HG03066 (cell line): ENCODE data around the gene EXOC4.

Experiments used
- ATAC-seq: cut with Tn5 transposase; IDR thresholded peaks from one replicate; pipeline ENCODE4 v1.9.1; 2021; ENCODE audit warnings: low read depth; ENCODE audit not compliant: unreplicated experiment

Gene EXOC4

GRCh38 chr7:133804127-133804526 lies 551.2 kb downstream of the EXOC4 start:
- ATAC-seq: no peak

DNA sequence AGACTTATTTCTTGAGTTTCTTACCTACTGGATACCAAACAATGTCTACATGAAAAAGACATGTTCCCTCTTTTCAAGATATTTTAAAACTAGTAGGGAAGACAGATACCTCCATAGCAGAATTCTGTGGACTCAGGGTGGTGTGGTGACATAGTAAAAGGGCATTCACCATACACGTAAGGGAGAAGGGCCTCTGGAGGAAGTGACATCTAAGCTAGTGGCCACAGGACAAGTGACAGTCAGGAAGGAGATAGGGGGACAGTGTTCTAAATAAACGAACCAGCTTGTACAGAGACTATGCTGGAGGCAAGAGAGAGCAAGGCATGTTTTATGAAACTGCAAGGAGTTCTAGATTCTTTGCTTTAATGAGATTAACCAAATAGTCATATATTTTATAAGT lies 552.5 kb downstream of the EXOC4 start:
- no peak for ATAC-seq

DNA sequence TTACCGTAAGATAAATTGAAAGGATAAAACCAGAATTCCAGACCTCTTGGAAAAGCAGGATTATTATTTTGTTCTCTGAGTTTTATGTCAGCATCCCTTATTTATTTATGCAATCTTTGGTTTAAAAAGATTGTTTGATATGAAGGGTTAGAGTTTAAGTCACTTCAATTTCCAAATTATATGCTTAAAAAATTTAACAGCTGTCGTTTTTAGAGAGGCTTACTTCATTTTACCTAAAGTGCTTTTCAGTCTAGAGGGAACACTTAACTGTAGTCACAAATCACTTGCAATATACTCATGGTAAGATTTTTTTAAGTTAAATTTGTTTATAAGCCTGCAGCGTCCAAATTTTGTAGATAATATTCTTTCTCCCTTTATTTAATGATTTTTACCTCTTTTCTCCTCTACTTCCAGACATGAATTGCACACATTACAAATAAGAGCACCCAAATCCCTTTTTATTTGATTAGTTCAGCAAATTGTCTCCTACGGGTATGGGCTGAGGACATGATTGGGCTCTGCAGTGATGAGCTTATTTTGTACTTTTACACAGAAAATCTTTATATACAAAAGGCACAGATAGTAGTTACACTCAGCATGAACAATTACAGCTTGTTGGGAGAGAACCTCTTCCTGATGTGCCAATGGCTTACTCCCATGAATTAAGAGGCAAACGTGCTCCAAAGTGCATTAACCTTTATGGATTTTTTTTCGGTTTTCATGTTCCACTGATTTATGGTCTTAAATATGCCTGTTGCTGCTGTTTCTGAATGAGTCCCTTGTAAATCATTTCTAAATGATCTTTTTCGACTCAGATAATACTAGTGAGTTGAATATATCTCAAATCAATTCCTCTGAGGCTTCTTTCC lies 555.0 kb downstream of the EXOC4 start:
- ATAC-seq: no peak

DNA sequence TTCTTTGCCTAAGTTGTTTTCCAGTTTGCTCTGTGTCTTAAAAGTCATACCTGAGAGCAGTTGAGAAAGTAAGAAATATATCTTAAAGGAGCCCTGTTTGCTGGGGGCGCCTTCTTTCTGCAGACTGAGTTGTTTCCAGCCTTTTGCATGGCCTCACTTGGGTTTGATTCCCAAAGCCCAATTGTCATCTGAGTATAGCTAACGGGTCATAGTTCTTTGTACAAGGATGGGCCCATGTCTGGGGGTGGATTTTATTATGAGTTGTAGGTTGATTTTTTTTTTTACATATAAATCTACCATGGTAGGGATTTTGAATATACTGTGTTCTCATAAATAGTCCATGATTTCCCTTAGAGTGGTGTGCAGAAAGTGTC lies 555.6 kb downstream of the EXOC4 start:
- ATAC-seq: no peak

DNA sequence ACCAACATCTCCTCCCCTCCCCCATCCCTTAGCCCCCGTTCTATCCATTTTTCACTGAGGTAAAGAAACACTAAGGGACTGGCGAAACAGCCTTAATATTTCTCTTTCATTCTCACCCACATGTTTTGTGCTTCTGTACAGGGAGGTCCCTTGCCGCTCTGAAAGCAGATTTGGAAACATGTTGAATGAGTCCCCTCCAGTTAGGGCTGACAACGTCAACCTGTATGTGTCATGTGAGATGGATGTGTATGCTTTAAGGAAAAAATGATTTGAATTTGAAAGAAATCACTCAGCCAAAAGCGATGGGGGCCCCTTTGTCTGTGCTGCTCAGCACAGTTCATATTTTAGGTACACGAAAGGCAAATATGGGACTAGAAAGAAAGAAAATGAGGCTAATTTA lies 560.0 kb downstream of the EXOC4 start:
- no peak for ATAC-seq

DNA sequence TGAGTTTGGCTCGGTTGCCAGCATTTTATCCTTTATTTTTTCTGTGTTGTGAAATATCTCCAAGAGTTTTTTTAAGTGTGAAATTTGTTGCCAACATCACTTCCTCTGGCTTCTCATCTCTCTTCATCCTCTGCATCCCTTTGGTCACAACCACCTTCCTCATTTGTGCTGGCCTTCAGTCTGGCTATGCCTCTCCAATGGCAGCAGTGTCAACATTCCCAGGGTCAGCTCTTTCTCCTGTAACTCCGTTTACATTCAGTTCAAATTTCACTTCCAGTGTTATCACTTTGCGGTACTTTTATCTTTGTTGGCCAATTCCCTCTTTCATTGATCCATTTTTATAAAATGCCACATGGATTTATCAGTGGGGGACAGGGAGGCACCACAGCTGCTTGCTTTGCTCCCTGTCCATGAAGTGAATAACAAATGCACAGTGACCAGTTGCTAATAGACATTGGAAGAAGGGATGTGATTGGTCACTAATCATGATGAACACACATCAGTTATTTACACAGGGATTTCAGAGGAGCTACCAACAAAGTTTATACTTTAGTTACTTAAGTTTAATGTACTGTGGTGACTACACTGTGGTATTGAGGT lies 562.8 kb downstream of the EXOC4 start:
- no peak for ATAC-seq

DNA sequence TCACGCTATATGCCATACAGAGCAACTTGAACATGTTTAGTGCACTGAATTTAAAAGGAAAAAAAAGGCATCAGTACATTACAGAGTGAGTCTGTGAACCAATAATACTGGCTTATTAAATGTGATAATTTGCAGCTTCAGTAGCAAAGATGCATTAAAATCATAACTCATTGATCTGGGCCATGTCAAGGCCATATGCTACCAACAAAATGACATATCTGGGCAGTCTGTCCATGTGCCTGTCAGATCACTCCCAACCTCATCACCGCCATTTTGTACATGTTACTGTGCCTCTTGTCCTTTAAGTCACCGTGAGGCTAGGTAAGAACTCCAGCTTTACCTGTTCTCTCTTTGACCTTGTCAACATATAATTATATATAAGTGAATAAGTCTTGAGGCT lies 566.8 kb downstream of the EXOC4 start:
- no peak for ATAC-seq

- no peak for ATAC-seq
Observed at GRCh38 chr7:133820584-133820983, 567.7 kb downstream of the EXOC4 start.

DNA sequence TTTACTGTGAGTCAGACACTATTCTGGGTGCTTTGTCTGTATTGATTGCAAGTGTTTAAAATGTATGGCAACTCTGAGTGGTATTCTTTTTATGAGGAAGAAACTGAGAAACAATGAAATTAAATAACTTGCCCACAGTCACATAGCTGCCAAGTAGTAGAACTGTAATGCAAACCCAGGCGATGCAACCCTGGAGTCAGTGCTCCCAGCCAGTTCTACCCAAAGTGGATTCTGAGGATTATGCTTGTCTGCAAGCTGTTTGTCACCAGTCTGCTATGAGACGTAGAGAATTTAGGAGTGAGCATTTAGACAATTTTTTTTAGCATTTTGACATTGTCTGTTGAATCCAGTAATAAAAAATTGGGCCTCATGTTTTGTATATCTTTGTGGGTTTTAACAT lies 568.3 kb downstream of the EXOC4 start:
- no peak for ATAC-seq

DNA sequence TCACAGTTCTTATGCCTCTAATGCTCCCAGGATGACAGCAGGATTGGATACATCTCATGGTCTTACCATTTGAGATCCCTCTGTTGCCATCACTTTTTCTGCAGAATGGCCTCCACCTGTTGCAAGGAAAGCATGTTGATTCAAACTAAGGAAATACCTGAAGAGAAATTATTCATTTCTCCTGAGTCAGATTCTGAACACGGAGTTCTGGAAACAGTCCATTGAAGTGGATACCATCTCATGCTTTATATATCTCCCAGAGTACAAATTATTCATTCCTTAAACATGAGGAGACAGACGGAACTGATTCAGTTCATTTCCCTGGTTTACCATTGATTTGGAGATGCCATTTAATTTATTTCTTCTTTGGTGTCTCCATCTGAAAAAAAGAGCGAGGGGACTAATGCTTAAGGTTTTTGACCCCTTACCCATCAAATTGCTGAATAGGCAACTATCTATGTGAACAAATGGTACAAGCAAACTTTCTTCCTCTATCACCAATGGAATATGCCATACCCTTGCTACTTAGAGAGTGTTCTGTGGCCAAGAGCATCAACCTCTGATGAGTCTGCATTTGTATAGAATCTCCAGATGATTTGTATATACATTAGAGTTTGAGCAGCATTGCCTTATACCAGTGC lies 569.2 kb downstream of the EXOC4 start:
- no peak for ATAC-seq

DNA sequence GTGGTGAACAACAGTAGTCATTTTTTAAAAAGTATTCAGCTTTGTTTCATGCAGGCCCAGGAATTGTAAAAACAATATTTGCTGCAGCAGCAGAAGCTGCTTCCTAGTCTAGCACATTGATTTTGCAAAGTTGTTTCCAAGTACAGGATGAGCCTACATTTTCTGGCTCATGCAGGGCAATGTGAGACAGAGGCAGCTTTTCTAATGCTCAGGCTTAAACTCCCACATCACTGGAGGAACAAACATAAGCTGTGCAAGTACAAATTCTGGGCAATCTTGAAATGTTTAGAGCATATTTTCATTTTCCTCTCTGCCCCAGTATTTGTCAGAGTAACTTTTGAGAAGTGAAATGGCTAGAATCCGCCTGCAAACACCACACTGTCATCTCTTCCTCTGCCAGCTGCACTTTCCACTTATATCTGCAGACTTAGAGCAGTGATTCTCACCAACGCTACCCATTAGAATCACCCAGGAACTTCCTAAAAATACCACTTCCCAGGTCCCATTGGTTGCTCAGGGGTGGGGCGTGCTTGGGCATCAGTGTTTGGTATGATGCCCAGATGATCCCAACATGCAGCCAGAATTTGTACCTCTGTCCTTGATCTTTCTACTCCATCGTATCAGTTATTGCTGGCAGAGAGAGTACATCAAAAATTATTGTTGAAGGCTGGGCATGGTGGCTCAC lies 570.1 kb downstream of the EXOC4 start:
- ATAC-seq: no peak

DNA sequence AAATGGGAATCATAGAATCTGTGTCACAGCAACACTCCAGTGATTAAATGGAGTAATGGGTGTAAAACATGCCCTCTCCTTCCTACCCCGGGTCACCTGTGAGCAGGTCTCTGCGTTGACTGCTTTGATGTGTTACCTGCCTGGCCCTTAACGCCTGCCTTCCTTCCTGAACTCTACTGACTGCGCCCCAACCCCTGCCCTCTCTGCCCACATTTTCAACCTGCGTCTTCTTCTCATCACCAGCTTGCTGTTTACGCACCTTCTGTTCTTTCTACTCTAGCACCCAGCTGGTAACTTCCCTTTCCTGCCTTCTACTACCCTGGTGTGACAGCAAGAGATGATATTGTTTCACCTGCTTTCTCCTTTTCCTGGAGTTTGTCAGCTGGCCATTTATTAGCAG lies 571.3 kb downstream of the EXOC4 start:
- no peak for ATAC-seq

DNA sequence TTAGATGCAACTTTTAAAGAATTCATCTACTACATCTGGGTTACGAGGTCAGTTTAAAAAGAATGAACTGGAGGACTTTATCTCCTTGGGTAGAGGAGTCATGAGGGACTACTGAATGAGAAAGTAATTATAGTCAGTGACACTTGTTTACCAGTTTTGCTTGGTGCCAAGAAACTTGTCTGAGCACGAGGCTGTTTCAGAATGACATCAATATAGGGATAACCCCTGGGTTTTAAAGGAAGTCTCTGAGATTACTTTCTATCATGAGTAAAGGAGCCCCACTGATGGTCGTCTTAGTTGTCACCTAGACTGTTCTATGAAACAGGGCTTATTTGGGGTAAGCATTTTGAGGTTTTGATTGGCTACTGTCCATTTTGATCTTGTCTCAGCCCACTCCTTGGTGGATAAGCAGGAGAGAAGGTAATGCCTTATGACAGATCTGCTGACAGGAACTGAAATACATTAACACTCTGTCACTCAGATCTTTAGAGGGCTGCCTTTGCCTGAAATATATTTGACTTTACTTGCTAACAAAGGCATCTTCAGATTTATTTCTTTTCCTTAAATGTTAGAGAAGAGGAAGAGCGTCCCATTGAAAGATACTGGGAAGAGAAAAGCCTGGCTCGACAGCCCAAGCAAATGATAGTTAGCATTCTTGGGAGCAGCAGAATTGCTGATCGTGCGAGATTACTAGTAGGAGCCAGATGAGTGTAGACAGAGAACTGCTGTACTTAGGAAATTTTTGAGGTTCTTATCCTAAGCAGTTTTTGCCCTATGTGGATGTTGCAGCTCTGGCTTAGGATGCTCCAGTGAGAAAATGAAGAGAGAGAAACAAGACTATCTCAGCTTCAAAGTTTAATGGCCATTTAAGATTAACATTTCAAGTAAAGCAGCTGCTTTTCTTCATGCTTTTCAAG lies 575.1 kb downstream of the EXOC4 start:
- peak; percentile 60 for ATAC-seq

GRCh38 chr7:133828906-133829305 lies 576.0 kb downstream of the EXOC4 start:
- no peak for ATAC-seq

GRCh38 chr7:133829336-133829897 lies 576.5 kb downstream of the EXOC4 start:
- ATAC-seq: no peak

GRCh38 chr7:133830081-133830480 lies 577.2 kb downstream of the EXOC4 start:
- no peak for ATAC-seq

GRCh38 chr7:133836666-133837065 lies 583.8 kb downstream of the EXOC4 start:
- ATAC-seq: no peak

- ATAC-seq: no peak
Observed at GRCh38 chr7:133837224-133837623, 584.3 kb downstream of the EXOC4 start.

GRCh38 chr7:133839121-133839520 lies 586.2 kb downstream of the EXOC4 start:
- ATAC-seq: no peak

- ATAC-seq: no peak
Observed at GRCh38 chr7:133843341-133843740, 590.5 kb downstream of the EXOC4 start.
